HepG2 (cell line): ENCODE measurements around the gene FTL. TPM values are rescaled to one million over a fixed set of nuclear protein-coding genes. Genes with fewer than 3 reads are reported as not detected.

Experiments
- ATAC-seq: fragments of 200-7000 bp; cut with Tn5 transposase; 3 replicates; pipeline ENCODE4 v1.9.1; 2020; ENCODE audit warnings: mild to moderate bottlenecking, moderate library complexity
- BruUV-seq: library from RNA; stranded (reverse); fragments of 400-500 nt; replicated peaks from 2 replicates; lab custom pipeline; 2021; lab: Mats Ljungman, UMichigan
- CTCF ChIA-PET: fragments of 300-600 bp; formaldehyde crosslinking; extraction: SDS; loops from one replicate; lab custom pipeline; 2021; ENCODE audit warnings: low total read pairs, inconsistent platforms, low intra/inter-chr PET ratio; lab: Yijun Ruan, JAX
- POLR2A ChIA-PET: fragments of 350-600 bp; sonication (Branson Sonifier 250); formaldehyde crosslinking; loops from one replicate; lab custom pipeline; 2020; ENCODE audit warnings: antibody characterized with exemption, inconsistent platforms; lab: Yijun Ruan, JAX
- DNase-seq: peaks from one replicate; pipeline ENCODE4 v3.0.0-alpha.2; 2015; ENCODE audit warnings: low spot score
- FAIRE-seq: peaks from 3 replicates; lab custom pipeline; 2011; peaks lifted over from hg19 to GRCh38; lab: Jason Lieb, UNC
- H2AFZ ChIP-seq: one replicate; pipeline ENCODE4 v1.6.1; 2011; ENCODE audit warnings: low read length, inconsistent platforms
- H3K27ac ChIP-seq: fragments of 300-600 bp; 3 replicates; pipeline ENCODE4 v1.8.0; 2011; ENCODE audit warnings: mixed run types, mild to moderate bottlenecking, mixed read lengths, low read length, inconsistent platforms; ENCODE audit not compliant: insufficient read depth; ENCODE audit errors: extremely low read length
- H3K27me3 ChIP-seq, 2 experiments: fragments of 200-600 bp in 1 of 2; 2 replicates in 1 of 2; 3 replicates in 1 of 2; pipeline versions ENCODE4 v1.6.0 to v1.8.0; 2011; ENCODE audit warnings: low read length in 2 of 2, mild to moderate bottlenecking in 2 of 2, moderate library complexity in 2 of 2, inconsistent platforms in 1 of 2; ENCODE audit not compliant: insufficient read depth in 2 of 2, control insufficient read depth in 1 of 2
- H3K36me3 ChIP-seq, 2 experiments: fragments of 200-600 bp in 1 of 2; replicated peaks in 1 of 2; 2 replicates in 1 of 2; 3 replicates in 1 of 2; pipeline versions ENCODE4 v1.5.1 to v1.8.0; 2011; ENCODE audit warnings: low read length in 2 of 2, inconsistent platforms in 1 of 2; ENCODE audit not compliant: insufficient read depth in 2 of 2, control insufficient read depth in 1 of 2
- H3K4me1 ChIP-seq: 2 replicates; pipeline ENCODE4 v1.5.1; 2012; ENCODE audit warnings: low read length, inconsistent platforms; ENCODE audit not compliant: insufficient read depth
- H3K4me2 ChIP-seq: 2 replicates; pipeline ENCODE4 v1.6.0; 2011; ENCODE audit warnings: low read depth, low read length, inconsistent platforms
- H3K4me3 ChIP-seq, 3 experiments: fragments of 200-600 bp in 1 of 3; sonication (generic), shearing (Covaris generic) in 1 of 3; replicated peaks in 1 of 3; 2 replicates each; pipeline ENCODE4 v1.5.1; 2011 to 2016; ENCODE audit warnings: low read length in 3 of 3, inconsistent platforms in 2 of 3, low read depth in 2 of 3, mild to moderate bottlenecking in 2 of 3, control low read depth in 1 of 3, mixed read lengths in 1 of 3; ENCODE audit not compliant: insufficient read depth in 1 of 3
- H3K79me2 ChIP-seq: one replicate; pipeline ENCODE4 v1.6.1; 2011; ENCODE audit warnings: low read length, inconsistent platforms; ENCODE audit not compliant: insufficient read depth
- H3K9ac ChIP-seq: 2 replicates; pipeline ENCODE4 v1.6.0; 2011; ENCODE audit warnings: mild to moderate bottlenecking, low read depth, low read length, inconsistent platforms; ENCODE audit not compliant: insufficient read depth
- H3K9me3 ChIP-seq: 2 replicates; pipeline ENCODE4 v1.5.1; 2012; ENCODE audit warnings: mild to moderate bottlenecking, low read length
- H4K20me1 ChIP-seq: 2 replicates; pipeline ENCODE4 v1.6.0; 2011; ENCODE audit warnings: inconsistent platforms, mild to moderate bottlenecking, low read length, moderate library complexity; ENCODE audit not compliant: insufficient read depth
- ETV5 ChIP-seq: IDR thresholded peaks from 2 replicates; pipeline ENCODE4 v1.6.1; 2018; ENCODE audit warnings: missing biosample characterization, missing genetic modification reagents, inconsistent platforms, borderline replicate concordance
- HDAC1 ChIP-seq: sonication (generic); formaldehyde crosslinking; IDR thresholded peaks from 2 replicates; pipeline ENCODE4 v1.5.1; 2020; ENCODE audit warnings: mild to moderate bottlenecking, missing genetic modification reagents
- HHEX ChIP-seq: IDR thresholded peaks from 2 replicates; pipeline ENCODE4 v1.6.1; 2016; ENCODE audit warnings: control low read depth
- HOXA3 ChIP-seq: sonication (generic); formaldehyde crosslinking; IDR thresholded peaks from 2 replicates; pipeline ENCODE4 v1.5.0; 2020; ENCODE audit warnings: missing genetic modification reagents
- JUND ChIP-seq: sonication (generic); formaldehyde crosslinking; IDR thresholded peaks from 2 replicates; pipeline ENCODE4 v1.8.0; 2022; ENCODE audit warnings: mild to moderate bottlenecking, missing genetic modification reagents
- NR1H2 ChIP-seq: sonication (generic); formaldehyde crosslinking; IDR thresholded peaks from 2 replicates; pipeline ENCODE4 v1.8.1; 2022; ENCODE audit warnings: low read depth, missing genetic modification reagents, borderline replicate concordance
- NR2F2 ChIP-seq: IDR thresholded peaks from 2 replicates; pipeline ENCODE4 v1.6.1; 2012; ENCODE audit warnings: low read depth, inconsistent platforms, borderline replicate concordance
- NRL ChIP-seq: sonication (generic); formaldehyde crosslinking; IDR thresholded peaks from 2 replicates; pipeline ENCODE4 v1.5.0; 2020; ENCODE audit warnings: missing genetic modification reagents, mild to moderate bottlenecking, moderate library complexity, borderline replicate concordance
- RFX5 ChIP-seq: IDR thresholded peaks from 2 replicates; pipeline ENCODE4 v1.6.1; 2011; ENCODE audit warnings: low read depth, low read length, improper control_type of control experiment
- TAF1 ChIP-seq: sonication (generic); formaldehyde crosslinking; IDR thresholded peaks from 2 replicates; pipeline ENCODE4 v1.4.0; 2020; ENCODE audit warnings: missing genetic modification reagents
- YY1 ChIP-seq: IDR thresholded peaks from 2 replicates; pipeline ENCODE4 v1.6.1; 2011; ENCODE audit warnings: low read length, low read depth, moderate library complexity, mild to moderate bottlenecking; ENCODE audit not compliant: insufficient read depth, insufficient replicate concordance
- ZBTB38 ChIP-seq: sonication (generic); formaldehyde crosslinking; IDR thresholded peaks from 2 replicates; pipeline ENCODE4 v1.5.1; 2020; ENCODE audit warnings: mild to moderate bottlenecking, missing genetic modification reagents
- ZNF136 ChIP-seq: sonication (generic); formaldehyde crosslinking; IDR thresholded peaks from 2 replicates; pipeline ENCODE4 v1.8.1; 2022; ENCODE audit warnings: low read depth, mild to moderate bottlenecking, moderate library complexity, missing genetic modification reagents
- ZNF251 ChIP-seq: sonication (generic); formaldehyde crosslinking; IDR thresholded peaks from 2 replicates; pipeline ENCODE4 v1.9.0; 2021; ENCODE audit warnings: mild to moderate bottlenecking, missing genetic modification reagents
- WGBS: methylation state at CpG from one replicate; pipeline ENCODE4 v1.1.6; 2017; ENCODE audit warnings: low lambda C conversion rate; 5-methylcytosine and 5-hydroxymethylcytosine counted together
- in situ Hi-C: cut with HindIII; loops from 2 replicates; pipeline ENCODE4 v1.10.0; 2017; ENCODE audit warnings: low pct_unique_long_range_greater_than_20kb; ENCODE audit not compliant: extremely low pct_ligation_motif_present
- intact Hi-C: fragments of 100-400 bp; cut with micrococcal nuclease; formaldehyde crosslinking; loops from one replicate; pipeline ENCODE4 v1.10.0; 2022; ENCODE audit not compliant: unreplicated experiment
- polyA plus RNA-seq, 8 experiments: library from polyadenylated mRNA; depleted of rRNA in 3 of 8; stranded (reverse) in 7 of 8; unstranded in 1 of 8; fragments of >200 nt; fragmentation: Illumina TruSeq in 4 of 8; extraction: Trizol in 4 of 8; gene quantifications; 2 replicates each; pipeline versions ENCODE4 v1.2.1 to v1.2.3, GENCODE V29; 2011 to 2016; ENCODE audit warnings: low read depth in 4 of 8, missing spikeins in 1 of 8, mixed read lengths in 1 of 8; ENCODE audit not compliant: insufficient read depth in 1 of 8
- total RNA-seq, 5 experiments: library from RNA; depleted of rRNA; stranded (reverse); fragments of >200 nt; fragmentation: Illumina TruSeq; extraction: Trizol; gene quantifications; 2 replicates each; pipeline ENCODE4 v1.2.3, GENCODE V29; 2016; ENCODE audit warnings: low read depth in 1 of 5
- TF ChIP-seq, protein P1 (sequence below): sonication (generic); formaldehyde crosslinking; IDR thresholded peaks from 2 replicates; pipeline ENCODE4 v1.5.0; 2020; ENCODE audit warnings: missing genetic modification reagents
- TF ChIP-seq, protein P2 (sequence below): sonication (generic); formaldehyde crosslinking; IDR thresholded peaks from 2 replicates; pipeline ENCODE4 v1.8.0; 2022; ENCODE audit warnings: mild to moderate bottlenecking, missing genetic modification reagents, borderline replicate concordance

Gene FTL
- total and polyA plus RNA-seq, 2 of the 13 experiments (the other 11 are each of a cell fraction or from before 2014, with no cell fraction given), result 2,721 to 8,800 TPM

DNA sequence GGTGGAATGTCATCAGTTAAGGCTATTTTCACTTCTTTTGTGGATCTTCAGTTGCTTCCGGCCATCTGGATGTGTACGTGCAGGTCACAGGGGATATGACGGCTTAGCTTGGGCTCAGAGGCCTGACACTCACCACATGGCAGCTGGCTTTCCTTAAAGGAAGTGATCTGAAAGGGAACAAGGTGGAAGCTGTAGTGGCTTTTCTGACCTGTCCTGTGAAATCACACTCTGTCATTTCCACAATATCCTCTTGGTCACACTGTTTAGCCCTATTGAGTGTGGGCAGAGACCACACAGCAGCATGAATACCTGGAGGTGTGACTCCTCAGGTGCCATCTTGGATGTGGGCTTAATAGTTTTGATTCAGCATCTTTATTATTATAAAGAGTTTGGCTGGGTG lies 14.9 kb upstream of the FTL start:
- Histone ChIP-seq H4K20me1 (no peaks in the 10 kb centered on the region), H3K36me3 (no peaks in the 10 kb centered on the region), H2AFZ (peak overlapping the region; percentile 77), H3K27ac (no peak overlapping the region), H3K4me2 (no peak overlapping the region; the same call in 1 of the 2 replicates), H3K4me1 (peaks cover 90% of the 10 kb centered on the region), H3K27me3 (no peaks in the 10 kb centered on the region), H3K79me2 (peaks cover 4% of the 10 kb centered on the region), H3K9ac (no peak overlapping the region), H3K9me3 (no peaks in the 10 kb centered on the region), H3K4me3 (no peak overlapping the region)
- intact Hi-C loops, result no loop called here
- 70% methylated on average over 3 of the region's 3 CpGs for WGBS
- no peak for DNase-seq
- POLR2A ChIA-PET, result interaction anchor here (1.3 to 7.8 kb wide), 3 partner anchors 16 to 50 kb away, joined by 3 to 153 read pairs (median 4); partner anchors contain the start of genes DHDH, FTL and NUCB1
- no peak for ATAC-seq
- TF ChIP-seq TAF1 (0 out of 2 replicates have a peak, but pooled peaks have one; percentile 20), ZNF251 (CRISPR knock-in tag) (no peak), NRL (CRISPR knock-in tag) (no peak), ETV5 (peak; percentile 19; the same call in 1 of the 2 replicates), ZBTB38 (CRISPR knock-in tag) (0 out of 2 replicates have a peak, but pooled peaks have one; percentile 26), HOXA3 (CRISPR knock-in tag) (no peak)
- no TSS peak for BruUV-seq
- in situ Hi-C loops, result no loop called here
- CTCF ChIA-PET, result no interaction called here
- FAIRE-seq, result peak; percentile 8

DNA sequence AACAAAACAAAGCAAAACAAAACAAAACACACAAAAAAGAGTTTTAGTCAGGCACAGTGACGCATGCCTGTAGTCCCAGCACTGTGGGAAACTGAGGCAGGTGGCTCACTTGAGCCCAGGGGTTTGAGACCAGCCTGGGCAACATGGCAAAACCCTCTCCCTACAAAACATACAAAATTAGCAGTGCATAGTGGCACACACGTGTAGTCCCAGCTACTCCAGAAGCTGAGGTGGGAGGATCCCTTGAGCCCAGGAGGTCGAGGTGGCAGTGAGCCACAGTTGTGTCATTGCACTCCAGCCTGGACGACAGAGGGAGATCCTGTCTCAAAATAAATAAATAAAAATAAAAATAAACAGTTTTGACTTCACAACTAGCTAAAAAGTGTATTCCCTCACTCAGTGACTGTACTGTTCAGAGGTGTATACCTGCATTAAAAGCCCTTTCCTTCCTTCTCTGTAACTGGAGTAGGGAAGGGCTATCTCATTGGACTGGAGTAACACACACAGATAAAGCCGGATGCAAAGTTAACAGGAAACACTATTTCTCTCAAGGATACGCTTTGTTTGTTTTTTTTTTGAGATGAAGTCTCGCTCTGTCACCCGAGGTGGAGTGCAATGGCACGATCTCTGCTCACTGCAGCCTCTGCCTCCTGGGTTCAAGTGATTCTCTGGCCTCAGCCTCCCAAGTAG lies 14.1 kb upstream of the FTL start:
- peak; percentile 28 for FAIRE-seq
- in situ Hi-C loops (no loop called here), intact Hi-C loops (no loop called here)
- Histone ChIP-seq H3K9ac (no peak overlapping the region), H4K20me1 (no peaks in the 10 kb centered on the region; the same call in 1 of the 2 replicates), H2AFZ (no peak overlapping the region), H3K4me1 (peaks cover 88% of the 10 kb centered on the region), H3K36me3 (no peaks in the 10 kb centered on the region), H3K4me3 (no peak overlapping the region), H3K4me2 (peak overlapping the region; percentile 59), H3K9me3 (no peaks in the 10 kb centered on the region), H3K27ac (peak overlapping the region; percentile 44), H3K79me2 (peaks cover 12% of the 10 kb centered on the region), H3K27me3 (no peaks in the 10 kb centered on the region)
- ChIA-PET CTCF (no interaction called here), POLR2A (interaction anchor here (1.2 to 7.8 kb wide), 8 partner anchors 8 to 79 kb away, joined by 3 to 153 read pairs (median 4); partner anchors contain the start of genes DHDH, FTL, GYS1 and NUCB1)
- BruUV-seq, result no TSS peak
- no peak for DNase-seq
- 13% methylated on average over 9 of the region's 9 CpGs for WGBS
- peak; percentile 14; the same call in 1 of the 3 replicates for ATAC-seq
- TF ChIP-seq HDAC1 (0 out of 2 replicates have a peak, but pooled peaks have one; percentile 22), HHEX (CRISPR knock-in tag) (no peak), YY1 (no peak), NR1H2 (CRISPR knock-in tag) (no peak), NR2F2 (no peak), JUND (CRISPR knock-in tag) (no peak), RFX5 (no peak), ZNF136 (CRISPR knock-in tag) (no peak)
- TF ChIP-seq, protein P1, sequence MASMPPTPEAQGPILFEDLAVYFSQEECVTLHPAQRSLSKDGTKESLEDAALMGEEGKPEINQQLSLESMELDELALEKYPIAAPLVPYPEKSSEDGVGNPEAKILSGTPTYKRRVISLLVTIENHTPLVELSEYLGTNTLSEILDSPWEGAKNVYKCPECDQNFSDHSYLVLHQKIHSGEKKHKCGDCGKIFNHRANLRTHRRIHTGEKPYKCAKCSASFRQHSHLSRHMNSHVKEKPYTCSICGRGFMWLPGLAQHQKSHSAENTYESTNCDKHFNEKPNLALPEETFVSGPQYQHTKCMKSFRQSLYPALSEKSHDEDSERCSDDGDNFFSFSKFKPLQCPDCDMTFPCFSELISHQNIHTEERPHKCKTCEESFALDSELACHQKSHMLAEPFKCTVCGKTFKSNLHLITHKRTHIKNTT (CRISPR knock-in tag), result no peak
- TF ChIP-seq, protein P2, sequence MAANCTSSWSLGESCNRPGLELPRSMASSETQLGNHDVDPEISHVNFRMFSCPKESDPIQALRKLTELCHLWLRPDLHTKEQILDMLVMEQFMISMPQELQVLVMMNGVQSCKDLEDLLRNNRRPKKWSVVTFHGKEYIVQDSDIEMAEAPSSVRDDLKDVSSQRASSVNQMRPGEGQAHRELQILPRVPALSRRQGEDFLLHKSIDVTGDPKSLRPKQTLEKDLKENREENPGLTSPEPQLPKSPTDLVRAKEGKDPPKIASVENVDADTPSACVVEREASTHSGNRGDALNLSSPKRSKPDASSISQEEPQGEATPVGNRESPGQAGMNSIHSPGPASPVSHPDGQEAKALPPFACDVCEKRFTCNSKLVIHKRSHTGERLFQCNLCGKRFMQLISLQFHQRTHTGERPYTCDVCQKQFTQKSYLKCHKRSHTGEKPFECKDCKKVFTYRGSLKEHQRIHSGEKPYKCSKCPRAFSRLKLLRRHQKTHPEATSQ, result no peak
